ENCODE results near the gene SNX9. TPM values are rescaled to one million over a fixed set of nuclear protein-coding genes. Genes with fewer than 3 reads are reported as not detected.
"Not testable (repeated sequence)": the region's sequence is repeated elsewhere in the genome, so short reads cannot be mapped to it uniquely, and the experiment has no call there.

The SNX9 gene
- total and polyA plus RNA-seq, 7 donors: 18.4 to 30.7 (median 26.5) TPM

- peak in 2 of 4 donors; percentile 29 to 36 for ATAC-seq
- WGBS, 3 donors: 79 to 82% (median 81%) methylated on average over 6 of the region's 6 CpGs
Observed at GRCh38 chr6:157946053-157946617, 123.1 kb downstream of the SNX9 start.

GRCh38 chr6:157946865-157947532 is 124.0 kb downstream of the SNX9 start:
- no peak overlapping the region for H3K27ac ChIP-seq
- ATAC-seq: peak; percentile 37 to 62 (median 52)
- TF ChIP-seq, protein P1, sequence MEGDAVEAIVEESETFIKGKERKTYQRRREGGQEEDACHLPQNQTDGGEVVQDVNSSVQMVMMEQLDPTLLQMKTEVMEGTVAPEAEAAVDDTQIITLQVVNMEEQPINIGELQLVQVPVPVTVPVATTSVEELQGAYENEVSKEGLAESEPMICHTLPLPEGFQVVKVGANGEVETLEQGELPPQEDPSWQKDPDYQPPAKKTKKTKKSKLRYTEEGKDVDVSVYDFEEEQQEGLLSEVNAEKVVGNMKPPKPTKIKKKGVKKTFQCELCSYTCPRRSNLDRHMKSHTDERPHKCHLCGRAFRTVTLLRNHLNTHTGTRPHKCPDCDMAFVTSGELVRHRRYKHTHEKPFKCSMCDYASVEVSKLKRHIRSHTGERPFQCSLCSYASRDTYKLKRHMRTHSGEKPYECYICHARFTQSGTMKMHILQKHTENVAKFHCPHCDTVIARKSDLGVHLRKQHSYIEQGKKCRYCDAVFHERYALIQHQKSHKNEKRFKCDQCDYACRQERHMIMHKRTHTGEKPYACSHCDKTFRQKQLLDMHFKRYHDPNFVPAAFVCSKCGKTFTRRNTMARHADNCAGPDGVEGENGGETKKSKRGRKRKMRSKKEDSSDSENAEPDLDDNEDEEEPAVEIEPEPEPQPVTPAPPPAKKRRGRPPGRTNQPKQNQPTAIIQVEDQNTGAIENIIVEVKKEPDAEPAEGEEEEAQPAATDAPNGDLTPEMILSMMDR (IDR thresholded peaks at IDR 0.05): peak; percentile 25
- DNase-seq: no peak
- H3K27me3 ChIP-seq (ENCODE audit: insufficient read depth in 3 of 3, low read length in 2 of 3): no peaks in the 10 kb centered on the region
- WGBS, 3 donors: 47 to 65% (median 52%) methylated on average over 5 of the region's 5 CpGs
- H3K4me1 ChIP-seq: no peaks in the 10 kb centered on the region
- H3K9me3 ChIP-seq: peaks cover 16% of the 10 kb centered on the region
- no peak overlapping the region for H3K4me3 ChIP-seq
- peaks cover 0 to 42% of the 10 kb centered on the region in 2 donors for H3K36me3 ChIP-seq (ENCODE audit: insufficient read depth in 1 of 2, low read depth in 1 of 2)
- intact Hi-C loops (cut with DNase I): no loop called here

More at GRCh38 chr6:157946053-157946617, 123.1 kb downstream of the SNX9 start:
- no peak for DNase-seq
- peaks cover 16% of the 10 kb centered on the region for H3K9me3 ChIP-seq
- H3K27me3 ChIP-seq (ENCODE audit: insufficient read depth in 3 of 3, low read length in 2 of 3): no peaks in the 10 kb centered on the region
- no peak overlapping the region for H3K27ac ChIP-seq
- no peak overlapping the region for H3K4me3 ChIP-seq
- intact Hi-C loops (cut with DNase I): no loop called here
- no peaks in the 10 kb centered on the region for H3K4me1 ChIP-seq
- H3K36me3 ChIP-seq (ENCODE audit: insufficient read depth in 1 of 2, low read depth in 1 of 2): peaks cover 0 to 51% of the 10 kb centered on the region in 2 donors
- TF ChIP-seq, protein P1 (IDR thresholded peaks at IDR 0.05): no peak

DNA sequence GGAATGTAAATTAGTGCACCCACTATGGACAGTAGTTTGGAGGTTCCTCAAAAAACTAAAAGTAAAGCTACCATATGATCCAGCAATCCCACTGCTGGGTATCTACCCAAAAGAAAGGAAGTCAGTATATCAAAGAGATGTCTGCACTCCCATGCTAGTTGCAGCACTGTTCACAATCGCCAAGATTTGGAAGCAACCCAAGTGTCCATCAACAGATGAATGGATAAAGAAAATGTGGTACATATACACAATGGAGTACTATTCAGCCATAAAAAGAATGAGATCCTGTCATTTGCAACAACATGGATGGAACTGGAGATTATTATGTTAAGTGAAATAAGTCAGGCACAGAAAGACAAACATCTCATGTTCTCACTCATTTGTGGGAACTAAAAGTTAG is 127.9 kb downstream of the SNX9 start:
- intact Hi-C loops (cut with DNase I); ATAC-seq; H3K27me3 ChIP-seq (ENCODE audit: insufficient read depth in 3 of 3, low read length in 2 of 3); H3K4me3 ChIP-seq; DNase-seq; H3K4me1 ChIP-seq; H3K36me3 ChIP-seq (ENCODE audit: insufficient read depth in 1 of 2, low read depth in 1 of 2); H3K27ac ChIP-seq: not testable (repeated sequence)
- H3K9me3 ChIP-seq: peaks cover 16% of the 10 kb centered on the region
- 90 to 95% (median 91%) methylated on average over 1 of the region's 1 CpG for WGBS, 3 donors

- intact Hi-C loops (cut with DNase I): no loop called here
- 76 to 83% (median 78%) methylated on average over 9 of the region's 9 CpGs for WGBS, 3 donors
Observed at GRCh38 chr6:157951828-157952227, 128.8 kb downstream of the SNX9 start.

GRCh38 chr6:157952861-157953351 is 129.9 kb downstream of the SNX9 start:
- no peak overlapping the region for H3K27ac ChIP-seq
- no peaks in the 10 kb centered on the region for H3K36me3 ChIP-seq (ENCODE audit: insufficient read depth in 1 of 2, low read depth in 1 of 2)
- H3K4me1 ChIP-seq: no peaks in the 10 kb centered on the region
- H3K4me3 ChIP-seq: no peak overlapping the region
- intact Hi-C loops (cut with DNase I): no loop called here
- no peaks in the 10 kb centered on the region for H3K27me3 ChIP-seq (ENCODE audit: insufficient read depth in 3 of 3, low read length in 2 of 3)
- TF ChIP-seq, protein P1 (IDR thresholded peaks at IDR 0.05): no peak
- peaks cover 16% of the 10 kb centered on the region for H3K9me3 ChIP-seq
- 49 to 59% (median 51%) methylated on average over 7 of the region's 7 CpGs for WGBS, 3 donors
- no peak for DNase-seq
- ATAC-seq: peak in 3 of 4 donors; percentile 41 to 50 (median 43)

More at GRCh38 chr6:157951828-157952227, 128.8 kb downstream of the SNX9 start:
- H3K4me1 ChIP-seq: no peaks in the 10 kb centered on the region
- H3K4me3 ChIP-seq: no peak overlapping the region
- DNase-seq (no peak), ATAC-seq (no peak)
- H3K27ac ChIP-seq: no peak overlapping the region
- TF ChIP-seq, protein P1 (IDR thresholded peaks at IDR 0.05): no peak
- no peaks in the 10 kb centered on the region for H3K36me3 ChIP-seq (ENCODE audit: insufficient read depth in 1 of 2, low read depth in 1 of 2)
- H3K27me3 ChIP-seq (ENCODE audit: insufficient read depth in 3 of 3, low read length in 2 of 3): no peaks in the 10 kb centered on the region
- peaks cover 16% of the 10 kb centered on the region for H3K9me3 ChIP-seq

All from psoas muscle (tissue), 8 donors.